D341Med (cell line): Measurements from ENCODE around the gene GATA3.
"Not testable (repeated sequence)": the region's sequence is repeated elsewhere in the genome, so short reads cannot be mapped to it uniquely, and the experiment has no call there.

ENCODE experiments used
- DNase-seq: peaks from one replicate; pipeline ENCODE4 v3.0.0; 2012; ENCODE audit warnings: low spot score

Gene GATA3

GRCh38 chr10:8054494-8055407 is at the start of gene GATA3:
TSS of gene GATA3 (plus strand) at chr10:8054688. CDS start at chr10:8055656, 968 bp downstream.
- DNase-seq = peak; percentile 65

DNA sequence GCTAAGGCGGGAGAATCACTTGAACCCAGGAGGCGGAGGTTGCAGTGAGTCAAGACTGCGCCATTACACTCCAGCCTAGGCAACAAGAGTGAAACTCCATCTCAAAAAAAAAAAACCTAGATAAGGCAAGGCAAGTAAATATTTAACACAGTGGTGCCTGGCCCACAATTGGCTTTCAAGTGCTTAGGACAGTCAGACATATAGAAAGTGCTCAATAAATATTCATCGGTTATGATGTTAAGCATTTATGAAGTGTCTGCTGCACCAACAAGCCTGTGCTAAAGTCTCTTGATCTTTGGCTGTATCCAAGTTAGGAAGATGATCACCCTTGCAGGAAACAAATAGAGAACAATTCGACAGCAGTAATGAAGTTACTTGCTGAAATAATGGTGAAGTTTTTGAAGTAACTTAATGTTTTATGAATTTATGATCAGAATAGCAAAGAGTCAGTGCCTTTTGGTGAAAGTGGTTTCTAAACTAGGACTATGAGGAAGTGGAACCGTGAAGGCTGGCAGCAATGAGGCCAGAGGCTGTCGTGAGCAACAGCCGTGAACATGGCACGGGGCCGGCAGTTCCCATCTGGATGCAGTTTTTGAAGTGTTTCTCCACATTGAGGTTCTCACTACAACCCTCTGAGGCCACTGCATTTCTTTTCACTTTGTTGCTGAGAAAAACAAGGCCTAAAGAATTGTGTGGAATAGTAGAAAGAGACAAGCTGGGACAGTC is 48.1 kb upstream of the GATA3 start:
- DNase-seq = no peak

DNA sequence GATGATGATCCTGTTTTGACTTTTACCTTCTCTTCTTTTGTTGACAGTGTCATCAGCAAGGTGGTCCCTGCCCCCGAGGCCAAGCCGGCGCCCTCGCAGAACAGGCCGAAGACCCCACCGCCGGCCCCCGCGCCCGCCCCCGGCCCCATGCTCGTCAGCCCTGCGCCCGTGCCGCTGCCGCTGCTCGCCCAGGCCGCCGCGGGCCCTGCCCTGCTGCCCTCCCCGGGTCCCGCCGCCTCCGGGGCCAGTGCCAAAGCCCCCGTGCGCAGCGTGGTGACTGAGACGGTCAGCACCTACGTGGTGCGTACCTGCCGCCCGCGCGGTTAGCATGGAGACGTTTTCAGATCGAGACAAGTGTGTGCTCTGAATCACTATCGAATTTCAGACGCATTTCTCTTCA is 45.5 kb upstream of the GATA3 start:
- DNase-seq = no peak

- no peak for DNase-seq
Observed at GRCh38 chr10:8013006-8013405, 41.5 kb upstream of the GATA3 start.

DNA sequence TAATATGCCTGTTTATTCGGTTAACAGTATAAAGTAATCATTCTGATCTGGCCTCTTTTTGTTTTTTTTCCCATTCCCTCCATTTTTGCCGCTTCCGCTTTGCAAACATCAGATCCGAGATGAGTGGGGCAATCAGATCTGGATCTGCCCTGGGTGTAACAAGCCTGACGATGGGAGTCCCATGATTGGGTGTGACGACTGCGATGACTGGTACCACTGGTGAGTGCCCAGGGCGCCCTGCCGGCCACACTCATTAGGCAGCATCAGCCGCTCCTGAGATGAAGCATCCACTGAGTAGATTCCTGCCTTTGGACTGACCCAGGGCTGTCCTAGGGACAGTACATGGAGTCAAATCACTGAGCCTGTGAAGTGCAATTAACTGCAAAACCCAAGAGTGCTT is 40.9 kb upstream of the GATA3 start:
- no peak for DNase-seq

DNA sequence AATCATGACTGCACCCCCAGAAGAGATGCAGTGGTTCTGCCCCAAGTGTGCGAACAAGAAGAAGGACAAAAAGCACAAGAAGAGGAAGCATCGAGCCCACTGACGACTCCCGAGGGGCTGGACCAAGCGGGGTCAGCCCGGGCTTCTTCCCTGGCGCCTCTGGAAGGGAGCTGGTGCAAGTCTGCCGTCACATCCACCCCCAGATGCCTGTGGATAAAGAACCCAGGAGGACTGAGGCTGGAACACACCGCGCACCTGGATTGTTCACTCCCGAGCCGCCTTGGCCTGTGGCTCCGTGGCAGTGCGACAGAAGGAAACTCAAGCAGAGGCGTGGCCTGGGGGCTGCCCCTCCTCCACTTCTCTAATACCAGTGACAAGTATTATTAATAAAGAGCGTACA is 39.8 kb upstream of the GATA3 start:
- DNase-seq = no peak

DNA sequence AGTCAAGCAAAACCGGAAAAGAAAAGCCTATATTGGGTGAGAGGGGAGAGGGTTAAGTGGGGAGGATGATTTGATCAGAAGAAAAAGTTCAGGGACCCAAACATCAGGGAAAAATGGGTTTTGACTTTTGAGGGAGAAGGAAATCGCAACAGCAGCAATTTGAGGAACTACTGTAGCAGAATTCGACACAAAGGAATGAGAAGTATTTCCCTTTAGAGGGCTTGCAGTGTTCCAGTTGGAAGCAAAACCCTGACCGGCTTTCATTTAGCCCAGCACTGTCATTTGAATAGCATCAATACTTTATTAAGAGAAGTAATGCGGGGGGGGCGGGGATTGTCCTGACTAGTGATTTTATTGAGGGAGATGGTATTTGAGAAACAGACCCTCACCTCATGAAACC is 37.2 kb upstream of the GATA3 start:
- DNase-seq = no peak

GRCh38 chr10:8023321-8023720 is 31.2 kb upstream of the GATA3 start:
- DNase-seq = no peak

DNA sequence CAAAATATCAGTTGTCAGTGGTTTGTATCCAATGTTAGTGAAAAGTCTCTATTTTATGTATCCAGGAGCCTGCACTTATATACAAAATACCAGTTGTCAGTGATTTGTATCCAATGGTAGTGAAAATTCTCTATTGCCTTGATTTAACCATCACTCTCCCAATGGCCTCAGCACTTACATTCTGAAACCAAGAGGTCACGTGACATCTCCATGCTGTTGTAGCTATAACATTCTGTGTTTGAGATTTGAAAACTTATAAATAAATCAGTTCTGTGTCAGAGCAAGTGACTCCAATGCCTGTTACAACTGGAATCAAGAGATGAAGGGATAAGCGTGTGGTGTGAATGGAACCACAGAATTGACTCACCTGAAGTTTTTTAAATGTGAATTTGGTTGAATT is 30.6 kb upstream of the GATA3 start:
- DNase-seq = no peak

DNA sequence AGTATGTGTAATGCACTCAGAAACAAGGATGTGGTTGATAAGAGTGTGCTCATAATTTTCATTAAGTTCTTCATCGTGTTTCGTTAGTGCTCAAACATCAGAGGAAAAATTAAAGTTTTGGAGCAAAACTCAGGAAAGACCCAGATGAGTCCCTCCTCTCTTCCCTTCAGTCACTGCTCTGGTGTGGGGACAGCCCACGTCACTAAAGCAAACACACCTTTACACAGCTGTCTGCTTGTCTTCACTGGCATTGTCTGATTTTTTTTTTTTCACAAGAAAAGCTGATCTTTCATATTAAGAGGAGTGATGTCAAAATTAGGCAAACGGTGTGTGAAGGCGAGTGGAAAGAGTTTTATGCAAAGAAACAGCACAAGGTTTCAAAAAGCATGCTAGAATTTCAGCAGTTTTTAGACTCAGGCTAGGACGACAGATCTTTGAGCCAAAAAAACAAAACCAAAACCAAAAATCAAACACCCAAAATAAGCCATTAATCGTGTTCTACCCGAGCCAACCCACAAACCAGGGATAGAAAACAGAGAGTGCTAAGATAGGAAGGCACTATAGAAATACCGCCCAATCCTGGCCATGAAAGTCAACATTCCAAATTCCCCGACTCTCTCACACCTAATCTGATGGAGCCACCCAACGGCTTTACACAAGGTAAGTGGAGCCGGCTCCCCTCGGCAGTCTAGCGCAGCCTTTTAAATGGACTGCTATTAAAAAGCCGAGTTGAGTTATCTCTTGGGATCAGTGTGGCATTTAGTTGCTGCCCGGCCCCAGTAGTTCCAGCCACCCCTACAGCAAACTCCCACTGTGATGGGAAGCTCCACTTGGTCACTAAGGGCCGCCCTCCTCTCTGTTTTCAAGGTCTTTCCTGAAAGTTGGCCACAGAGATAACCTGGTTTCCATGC is 27.9 kb upstream of the GATA3 start:
- DNase-seq = no peak

GRCh38 chr10:8031211-8031610 is 23.3 kb upstream of the GATA3 start:
- not testable (repeated sequence) for DNase-seq

DNA sequence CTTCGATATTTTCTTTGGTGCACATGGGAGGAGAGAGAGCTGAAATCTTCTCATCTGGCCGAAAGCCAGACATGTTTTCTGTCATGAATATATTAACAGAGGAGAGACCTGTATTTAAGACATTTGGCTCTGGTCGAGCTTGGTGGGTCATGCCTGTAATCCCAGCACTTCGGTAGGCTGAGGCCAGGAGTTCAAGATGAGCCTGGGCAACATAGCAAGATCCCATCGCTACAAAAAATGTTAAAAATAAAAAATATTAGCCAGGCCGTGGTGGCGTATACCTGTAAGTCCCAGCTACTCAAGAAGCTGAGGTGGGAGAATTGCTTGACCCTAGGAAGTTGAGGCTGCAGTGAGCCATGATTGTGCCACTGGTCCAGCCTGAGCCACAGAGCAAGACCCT is 21.9 kb upstream of the GATA3 start:
- no peak for DNase-seq

GRCh38 chr10:8033812-8034465 is 20.5 kb upstream of the GATA3 start:
- no peak for DNase-seq

- peak; percentile 66 for DNase-seq
Observed at GRCh38 chr10:8034466-8035005, 20.0 kb upstream of the GATA3 start.

DNA sequence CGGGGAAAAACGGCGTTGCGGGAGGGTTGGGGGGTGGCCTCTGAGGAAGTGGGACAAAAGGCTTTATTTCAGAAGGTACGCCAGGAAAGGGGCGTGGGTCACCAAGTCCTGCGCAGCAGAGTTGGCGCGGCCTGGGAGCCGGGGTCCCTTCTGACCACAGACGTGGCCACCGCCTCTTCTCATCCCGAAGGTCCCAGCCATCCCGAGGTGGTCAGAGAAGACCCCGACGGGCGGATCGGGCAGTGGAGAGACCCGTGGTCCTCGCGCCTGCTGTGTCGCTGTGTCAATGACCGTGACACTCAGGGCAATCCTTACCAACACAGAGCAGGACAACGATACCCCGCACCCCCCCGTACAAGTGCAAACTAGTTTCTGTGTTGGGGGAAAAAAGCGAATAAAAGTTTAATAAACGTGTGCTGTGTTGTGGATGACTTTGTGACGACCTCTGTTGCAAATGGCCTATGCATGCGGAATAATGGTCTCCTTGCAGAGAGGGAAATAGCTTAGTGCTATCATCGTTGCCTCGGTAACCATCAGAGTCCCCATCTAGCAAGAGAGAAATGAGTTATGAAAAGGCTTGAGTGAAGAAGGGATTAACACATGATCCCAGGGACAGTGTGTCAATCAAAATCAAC is 19.4 kb upstream of the GATA3 start:
- no peak for DNase-seq

- DNase-seq = no peak
Observed at GRCh38 chr10:8035641-8036470, 18.6 kb upstream of the GATA3 start.

DNA sequence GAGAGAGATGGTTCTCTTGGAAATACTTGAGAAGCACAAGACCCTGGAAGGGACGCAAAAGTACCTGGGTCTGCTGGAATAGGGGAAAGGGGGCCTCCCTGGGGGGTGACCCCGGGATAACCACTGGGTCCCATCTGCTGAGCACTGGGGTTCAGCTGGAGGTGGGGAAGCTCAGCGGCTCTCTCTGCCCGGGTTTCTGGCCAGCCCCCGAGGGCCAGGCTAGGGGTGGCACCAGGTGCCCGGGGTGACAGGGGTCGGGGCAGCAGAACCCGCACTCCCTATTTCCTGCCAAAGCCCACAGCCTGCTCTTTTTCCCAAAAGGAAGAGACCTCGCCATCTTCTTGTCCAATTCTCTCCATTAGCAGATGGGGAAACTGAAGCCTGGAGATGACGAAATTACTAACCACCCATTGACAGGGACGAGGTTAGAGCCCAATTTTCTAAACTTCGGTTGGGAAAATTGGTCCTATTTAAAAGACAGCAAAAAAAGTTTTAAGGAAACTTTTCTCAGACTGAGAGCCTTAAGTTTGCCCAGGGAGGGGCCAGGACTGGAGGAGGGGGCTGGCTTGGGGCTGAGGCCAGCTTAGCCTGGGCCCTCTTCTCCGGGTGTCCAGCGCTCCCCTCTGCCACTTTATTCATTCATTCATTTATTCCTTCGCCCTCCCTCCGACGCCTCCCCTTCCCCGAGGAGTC is 17.8 kb upstream of the GATA3 start:
- no peak for DNase-seq

DNA sequence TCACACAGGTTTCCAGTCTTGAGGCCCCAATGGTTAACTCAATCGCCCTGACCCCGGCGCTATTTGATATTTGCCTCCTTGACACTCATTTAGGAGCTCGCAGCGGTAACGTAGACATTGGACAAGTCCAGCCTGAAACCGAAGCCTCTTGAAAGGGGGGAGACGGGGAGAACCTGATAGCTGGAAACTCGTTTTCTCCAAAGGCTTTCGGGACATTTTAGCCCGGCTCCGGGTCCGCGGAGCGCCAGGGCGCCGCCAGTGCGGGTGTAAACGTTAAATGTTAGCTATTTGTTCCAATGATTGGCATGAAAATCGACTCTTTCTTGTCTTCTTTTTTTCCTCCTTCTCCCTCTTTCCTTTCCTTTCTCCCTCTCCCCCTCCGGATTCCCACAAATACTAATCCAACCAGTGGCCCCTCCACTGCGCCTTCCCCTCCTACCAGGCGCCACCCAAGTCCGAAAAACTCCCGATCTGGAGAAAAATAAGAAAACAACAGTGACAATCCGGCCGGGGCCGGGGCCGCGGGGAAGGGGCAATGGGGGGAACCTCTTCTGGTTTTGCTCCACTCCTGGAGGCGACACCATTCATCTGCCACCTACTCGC is 17.2 kb upstream of the GATA3 start:
- no peak for DNase-seq
